ENCODE results near the gene PLEKHA6. TPM values are rescaled to one million over a fixed set of nuclear protein-coding genes. Genes with fewer than 3 reads are reported as not detected.

The PLEKHA6 gene
- total and polyA plus RNA-seq, 8 donors: 9.5 to 23.8 (median 15.0) TPM

DNA sequence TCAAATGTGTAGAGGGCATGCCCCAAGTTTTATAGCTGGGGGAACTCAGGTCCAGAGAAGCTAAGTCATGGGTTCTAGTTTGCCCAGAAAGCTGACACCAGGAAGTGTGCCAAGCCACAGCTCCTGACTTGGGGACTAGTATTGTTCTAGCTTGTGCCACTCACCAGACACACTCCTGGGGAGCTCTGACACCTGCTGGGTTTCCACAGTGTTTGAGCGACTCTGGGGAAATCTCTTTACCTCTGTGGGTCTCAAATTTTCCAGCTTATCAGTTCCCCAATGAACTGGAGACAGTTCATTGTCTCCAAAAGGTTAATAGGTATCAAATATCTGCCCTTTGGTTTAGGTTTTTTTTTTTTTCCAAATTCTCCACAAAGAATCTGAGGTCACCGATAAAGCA, 167.7 kb downstream of the PLEKHA6 start:
- no peak overlapping the region for H3K4me3 ChIP-seq
- intact Hi-C loops (cut with DNase I): no loop called here
- ATAC-seq: no peak
- TF ChIP-seq, protein P1, sequence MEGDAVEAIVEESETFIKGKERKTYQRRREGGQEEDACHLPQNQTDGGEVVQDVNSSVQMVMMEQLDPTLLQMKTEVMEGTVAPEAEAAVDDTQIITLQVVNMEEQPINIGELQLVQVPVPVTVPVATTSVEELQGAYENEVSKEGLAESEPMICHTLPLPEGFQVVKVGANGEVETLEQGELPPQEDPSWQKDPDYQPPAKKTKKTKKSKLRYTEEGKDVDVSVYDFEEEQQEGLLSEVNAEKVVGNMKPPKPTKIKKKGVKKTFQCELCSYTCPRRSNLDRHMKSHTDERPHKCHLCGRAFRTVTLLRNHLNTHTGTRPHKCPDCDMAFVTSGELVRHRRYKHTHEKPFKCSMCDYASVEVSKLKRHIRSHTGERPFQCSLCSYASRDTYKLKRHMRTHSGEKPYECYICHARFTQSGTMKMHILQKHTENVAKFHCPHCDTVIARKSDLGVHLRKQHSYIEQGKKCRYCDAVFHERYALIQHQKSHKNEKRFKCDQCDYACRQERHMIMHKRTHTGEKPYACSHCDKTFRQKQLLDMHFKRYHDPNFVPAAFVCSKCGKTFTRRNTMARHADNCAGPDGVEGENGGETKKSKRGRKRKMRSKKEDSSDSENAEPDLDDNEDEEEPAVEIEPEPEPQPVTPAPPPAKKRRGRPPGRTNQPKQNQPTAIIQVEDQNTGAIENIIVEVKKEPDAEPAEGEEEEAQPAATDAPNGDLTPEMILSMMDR (IDR thresholded peaks at IDR 0.05): no peak
- H3K4me1 ChIP-seq: no peaks in the 10 kb centered on the region
- no peak for DNase-seq
- H3K27me3 ChIP-seq: peaks cover 0 to 3% (median 0%) of the 10 kb centered on the region in 4 donors
- no peak for FAIRE-seq
- no peak overlapping the region for H3K27ac ChIP-seq
- WGBS, 2 donors: 73 to 93% methylated on average over 2 of the region's 2 CpGs
- no peaks in the 10 kb centered on the region for H3K9me3 ChIP-seq
- H3K36me3 ChIP-seq: no peaks in the 10 kb centered on the region

DNA sequence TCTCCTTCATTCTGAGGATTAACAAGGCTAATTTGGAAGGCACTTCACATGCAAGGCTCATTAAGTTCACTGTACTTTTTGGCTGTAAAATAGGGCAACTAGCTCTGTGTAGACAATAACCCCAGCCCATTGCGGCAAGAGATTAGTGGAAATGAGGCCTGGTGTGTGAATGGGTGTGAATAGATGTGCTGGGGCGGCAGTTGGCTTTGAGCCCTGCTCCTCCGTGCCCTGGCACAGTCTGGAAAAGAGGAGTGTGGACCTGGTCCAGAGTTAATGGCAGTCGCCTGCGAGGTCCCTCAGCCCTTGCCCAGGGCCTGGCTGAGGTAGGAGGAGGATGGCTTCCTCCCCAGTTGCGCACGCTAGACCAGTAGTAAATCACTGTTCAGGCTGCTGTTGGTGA, 168.3 kb downstream of the PLEKHA6 start:
- ATAC-seq (no peak), DNase-seq (no peak), FAIRE-seq (no peak)
- 74 to 84% methylated on average over 7 of the region's 7 CpGs for WGBS, 2 donors
- Histone ChIP-seq H3K4me3 (no peak overlapping the region), H3K27me3 (peaks cover 0 to 3% (median 0%) of the 10 kb centered on the region in 4 donors), H3K27ac (no peak overlapping the region), H3K4me1 (no peaks in the 10 kb centered on the region), H3K36me3 (no peaks in the 10 kb centered on the region), H3K9me3 (no peaks in the 10 kb centered on the region)
- TF ChIP-seq, protein P1 (IDR thresholded peaks at IDR 0.05): no peak
- intact Hi-C loops (cut with DNase I): no loop called here

DNA sequence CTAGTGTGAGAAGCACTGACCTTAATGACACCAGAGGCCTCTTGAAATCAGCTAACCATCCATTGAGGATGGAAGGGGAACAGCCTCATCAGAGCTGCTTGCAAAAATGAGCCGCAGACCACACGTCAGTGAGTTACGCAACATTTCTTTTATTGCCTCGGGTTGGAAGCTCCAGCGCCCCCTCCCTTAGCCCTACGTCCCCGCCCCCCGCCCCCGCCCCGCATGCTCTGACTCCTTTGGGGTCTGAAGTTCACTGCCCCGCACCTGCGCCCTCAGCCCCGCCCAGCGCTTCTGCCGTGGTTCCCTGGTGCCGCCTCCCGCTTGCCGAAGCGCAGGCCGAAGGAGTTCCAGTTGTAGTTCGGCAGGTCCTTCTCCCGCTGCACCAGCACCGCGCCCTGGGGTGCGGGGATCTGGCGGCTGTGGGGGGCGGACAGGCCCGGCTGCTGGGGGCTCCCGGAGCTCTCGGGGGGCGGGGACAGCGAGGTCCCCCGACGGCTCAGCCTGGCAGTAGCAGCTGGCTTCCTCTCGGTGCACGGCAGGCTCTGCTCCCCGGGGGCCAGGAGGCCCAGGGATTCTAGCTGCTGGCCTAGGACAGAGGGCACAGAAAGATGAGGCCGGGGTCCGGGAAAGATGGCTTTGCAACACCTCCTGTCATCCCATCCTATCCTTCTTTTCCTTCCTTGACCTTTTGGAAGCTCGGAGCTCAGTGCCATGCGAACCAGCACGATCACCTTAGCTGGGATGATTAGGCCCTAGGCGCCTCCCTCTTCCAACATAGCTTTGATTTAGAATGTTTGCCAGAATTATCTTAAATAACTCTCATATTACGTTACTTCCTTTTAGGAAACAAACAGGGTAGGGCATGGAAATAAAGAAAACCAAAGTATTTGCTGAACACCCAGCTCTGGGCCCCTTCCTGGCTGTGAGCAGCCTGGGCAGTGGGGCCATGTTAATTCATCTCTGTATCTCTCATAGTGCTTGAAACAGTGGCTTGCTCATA, 169.2 kb downstream of the PLEKHA6 start:
- Histone ChIP-seq H3K4me1 (no peaks in the 10 kb centered on the region), H3K4me3 (peak overlapping the region in 2 of 4 donors; percentile 18 to 23), H3K36me3 (no peaks in the 10 kb centered on the region), H3K27me3 (peaks cover 0 to 3% (median 0%) of the 10 kb centered on the region in 4 donors), H3K27ac (no peak overlapping the region), H3K9me3 (no peaks in the 10 kb centered on the region)
- peak in 2 of 6 donors; percentile 63 to 69 for DNase-seq
- peak; percentile 40 to 77 (median 62) for ATAC-seq
- 19% methylated on average over 38 to 44 of the region's 44 CpGs for WGBS, 2 donors
- TF ChIP-seq, protein P1 (IDR thresholded peaks at IDR 0.05): no peak
- FAIRE-seq: no peak
- intact Hi-C loops (cut with DNase I): no loop called here

DNA sequence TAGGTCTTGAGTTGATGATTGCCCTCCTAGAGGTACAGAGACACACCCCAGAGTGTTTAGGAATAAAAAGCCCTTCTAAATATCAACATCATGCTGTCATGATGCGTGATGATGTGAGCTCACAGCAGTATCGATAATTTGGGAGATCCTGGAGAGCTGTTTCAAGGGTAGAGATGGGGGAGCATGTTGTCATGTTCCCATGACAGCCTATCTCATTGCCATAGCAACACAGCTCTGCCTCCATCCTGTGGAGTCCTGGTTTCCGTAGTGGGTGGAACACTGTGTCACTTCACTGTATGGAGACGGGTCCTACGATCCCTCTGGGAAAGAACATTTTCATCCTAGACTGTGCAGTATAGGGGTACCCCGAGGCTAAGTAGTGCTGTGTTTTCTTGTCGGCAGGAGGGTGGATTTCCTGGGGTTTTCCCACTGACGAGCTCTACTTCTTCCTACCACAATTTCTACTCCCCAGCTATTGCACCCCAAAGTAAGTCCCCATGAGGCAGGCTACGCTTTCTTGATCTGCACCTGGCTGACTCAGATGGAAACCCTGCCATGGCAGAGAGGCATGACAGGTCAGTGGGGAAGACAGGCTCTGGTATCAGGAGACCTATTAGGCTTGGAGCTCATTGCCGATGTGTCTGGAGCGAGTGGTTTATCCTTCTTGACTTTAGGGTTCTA, 170.6 kb downstream of the PLEKHA6 start:
- ATAC-seq (no peak), DNase-seq (no peak), FAIRE-seq (no peak)
- TF ChIP-seq, protein P1 (IDR thresholded peaks at IDR 0.05): no peak
- Histone ChIP-seq H3K9me3 (no peaks in the 10 kb centered on the region), H3K27me3 (peaks cover 0 to 3% (median 0%) of the 10 kb centered on the region in 4 donors), H3K27ac (no peak overlapping the region), H3K4me1 (no peaks in the 10 kb centered on the region), H3K36me3 (no peaks in the 10 kb centered on the region), H3K4me3 (no peak overlapping the region)
- intact Hi-C loops (cut with DNase I): no loop called here
- 67 to 84% methylated on average over 11 of the region's 11 CpGs for WGBS, 2 donors
